Breast epithelium (tissue), 3 donors: ENCODE measurements around the gene PITX2.

Experiments
- POLR2A ChIP-seq: fragments of 450-650 bp; IDR thresholded peaks from one replicate; pipeline ENCODE4 v1.6.1; 2016; ENCODE audit warnings: antibody characterized with exemption, mild to moderate bottlenecking, moderate library complexity
- POLR2AphosphoS5 ChIP-seq, 3 donors: sonication (generic); formaldehyde crosslinking; IDR thresholded peaks; one replicate each; pipeline ENCODE4 v1.6.1; 2017; ENCODE audit warnings: antibody characterized with exemption in 3 of 3
- TF ChIP-seq, protein P1 (sequence below), 3 donors: fragments of 450-650 bp; IDR thresholded peaks; one replicate each; pipeline ENCODE4 v1.5.1; 2016 to 2017; ENCODE audit warnings: antibody characterized with exemption in 3 of 3, mild to moderate bottlenecking in 3 of 3, moderate library complexity in 3 of 3

DNA sequence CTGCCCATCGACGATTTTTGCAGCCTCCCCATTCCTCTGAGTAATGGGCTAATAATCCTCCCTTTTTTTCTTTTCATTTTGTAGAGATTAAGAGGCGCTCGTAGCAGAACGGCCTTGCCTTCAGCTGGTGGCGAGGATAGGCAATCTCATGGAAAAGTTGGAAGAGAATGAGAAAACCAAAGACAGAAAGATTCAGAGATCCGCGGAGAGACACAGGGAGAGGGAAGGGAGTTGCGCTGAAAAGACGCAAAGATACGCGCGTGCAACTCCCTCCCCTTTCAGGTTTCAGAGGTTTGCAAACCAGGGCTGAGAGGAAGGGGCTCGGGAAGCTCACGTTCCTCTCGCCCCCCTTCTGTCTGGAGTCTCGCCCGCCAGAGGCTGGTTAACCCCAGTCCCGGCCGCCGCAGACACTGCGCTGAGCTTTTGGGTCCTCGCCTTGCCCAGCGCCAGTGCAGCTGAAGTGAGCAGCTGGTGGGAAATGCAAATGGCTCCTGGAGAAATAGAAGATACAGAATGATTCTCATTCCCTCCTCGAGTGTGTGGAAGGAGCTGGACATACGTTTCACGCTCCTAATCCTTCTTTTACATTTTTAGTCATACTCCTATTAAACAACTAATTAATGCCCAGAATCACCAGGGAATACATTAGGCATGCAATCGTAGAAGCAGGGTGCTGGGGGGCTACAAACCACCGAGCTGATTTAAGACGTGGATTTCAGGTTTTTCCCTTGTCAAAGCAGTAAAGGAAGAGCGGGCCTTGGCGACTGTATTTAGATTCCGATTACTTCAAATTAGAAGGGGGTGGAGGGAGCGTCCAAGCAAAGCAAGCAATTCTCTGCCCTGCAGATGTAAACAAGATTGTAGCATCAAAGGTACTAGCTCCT, 16.6 kb upstream of the PITX2 start:
- TF ChIP-seq POLR2A (no peak), POLR2AphosphoS5 (IDR thresholded peaks at IDR 0.05) (no peak)
- TF ChIP-seq, protein P1, sequence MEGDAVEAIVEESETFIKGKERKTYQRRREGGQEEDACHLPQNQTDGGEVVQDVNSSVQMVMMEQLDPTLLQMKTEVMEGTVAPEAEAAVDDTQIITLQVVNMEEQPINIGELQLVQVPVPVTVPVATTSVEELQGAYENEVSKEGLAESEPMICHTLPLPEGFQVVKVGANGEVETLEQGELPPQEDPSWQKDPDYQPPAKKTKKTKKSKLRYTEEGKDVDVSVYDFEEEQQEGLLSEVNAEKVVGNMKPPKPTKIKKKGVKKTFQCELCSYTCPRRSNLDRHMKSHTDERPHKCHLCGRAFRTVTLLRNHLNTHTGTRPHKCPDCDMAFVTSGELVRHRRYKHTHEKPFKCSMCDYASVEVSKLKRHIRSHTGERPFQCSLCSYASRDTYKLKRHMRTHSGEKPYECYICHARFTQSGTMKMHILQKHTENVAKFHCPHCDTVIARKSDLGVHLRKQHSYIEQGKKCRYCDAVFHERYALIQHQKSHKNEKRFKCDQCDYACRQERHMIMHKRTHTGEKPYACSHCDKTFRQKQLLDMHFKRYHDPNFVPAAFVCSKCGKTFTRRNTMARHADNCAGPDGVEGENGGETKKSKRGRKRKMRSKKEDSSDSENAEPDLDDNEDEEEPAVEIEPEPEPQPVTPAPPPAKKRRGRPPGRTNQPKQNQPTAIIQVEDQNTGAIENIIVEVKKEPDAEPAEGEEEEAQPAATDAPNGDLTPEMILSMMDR (IDR thresholded peaks at IDR 0.05) = no peak
